Measurements from ENCODE around the gene MGAT4A. TPM values are rescaled to one million over a fixed set of nuclear protein-coding genes. Genes with fewer than 3 reads are reported as not detected.

MGAT4A gene
- total and polyA plus RNA-seq, 2 of the 8 experiments (the other 6 are each of a cell fraction or from before 2014, with no cell fraction given), result 1.4 to 7.7 TPM

GRCh38 chr2:98729652-98730051 lies 1.3 kb downstream of the MGAT4A start:
- no peak for FAIRE-seq
- POLR2A ChIA-PET (ENCODE audit: partially characterized antibody), result interaction anchor here (0.7 kb wide), 1 partner anchor 28 kb away, joined by 3 read pairs; no protein-coding TSS in a partner anchor
- no peak overlapping the region for H2BK12ac ChIP-seq (ENCODE audit: low read depth, low read length)
- H3K27ac ChIP-seq (ENCODE audit: low read depth, low read length), result no peak overlapping the region
- no peak for TF ChIP-seq MAFK (IDR thresholded peaks at IDR 0.05; ENCODE audit: low read depth, low read length)
- TF ChIP-seq, protein P1, sequence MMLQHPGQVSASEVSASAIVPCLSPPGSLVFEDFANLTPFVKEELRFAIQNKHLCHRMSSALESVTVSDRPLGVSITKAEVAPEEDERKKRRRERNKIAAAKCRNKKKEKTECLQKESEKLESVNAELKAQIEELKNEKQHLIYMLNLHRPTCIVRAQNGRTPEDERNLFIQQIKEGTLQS (IDR thresholded peaks at IDR 0.05; ENCODE audit: insufficient read depth, low read depth, low read length), result no peak
- TF ChIP-seq EGR1 (IDR thresholded peaks at IDR 0.05; ENCODE audit: borderline replicate concordance, low read depth, low read length), result no peak
- TF ChIP-seq EZH2 (IDR thresholded peaks at IDR 0.05; ENCODE audit: low read depth, low read length, severe bottlenecking), result no peak
- no peak for TF ChIP-seq BRCA1 (IDR thresholded peaks at IDR 0.05; ENCODE audit: low read depth, low read length)
- no peak for TF ChIP-seq TBP (IDR thresholded peaks at IDR 0.05; ENCODE audit: low read depth, low read length)
- 76% methylated on average over 10 of the region's 10 CpGs; no CpG with 5 or more reads in 1 of the 2 experiments for WGBS, 2 experiments (ENCODE audit: extremely low coverage in 1 of 2, insufficient coverage in 1 of 2, insufficient read length in 1 of 2, insufficient replicate concordance in 2 of 2, low coverage in 1 of 2, low lambda C conversion rate in 2 of 2, missing lambda C conversion rate in 1 of 2)
- no peaks in the 10 kb centered on the region for H3K79me2 ChIP-seq (ENCODE audit: control insufficient read depth in 1 of 2, insufficient read depth in 2 of 2, low read length in 2 of 2)
- no peak overlapping the region for H2BK120ac ChIP-seq (replicated peaks; ENCODE audit: low read depth, low read length)
- peaks cover 4% of the 10 kb centered on the region; the same call in 1 of the 2 replicates for H3K23me2 ChIP-seq (ENCODE audit: low read depth, low read length)
- H3K14ac ChIP-seq (ENCODE audit: insufficient read length), result no peak overlapping the region
- H2BK5ac ChIP-seq (ENCODE audit: low read depth, low read length), result no peak overlapping the region
- H3K36me3 ChIP-seq (ENCODE audit: control insufficient read depth in 2 of 4, insufficient read depth in 4 of 4, low read length in 3 of 4), result no peaks in the 10 kb centered on the region
- peaks cover 0 to 5% of the 10 kb centered on the region in 2 experiments; a peak in 1 of 4 replicates for H3K9me3 ChIP-seq (ENCODE audit: insufficient read depth in 2 of 2, low read depth in 1 of 2, low read length in 1 of 2)
- no peak overlapping the region for H4K5ac ChIP-seq (ENCODE audit: insufficient read length, low read depth, low read length)
- no peak overlapping the region for H3K4ac ChIP-seq (replicated peaks; ENCODE audit: insufficient read length, low read depth, low read length)
- H2AFZ ChIP-seq (ENCODE audit: low read length), result no peak overlapping the region
- no peaks in the 10 kb centered on the region for H4K20me1 ChIP-seq (replicated peaks in 1 of 2; ENCODE audit: control insufficient read depth in 1 of 2, insufficient read depth in 2 of 2, low read length in 2 of 2)
- H2BK15ac ChIP-seq (ENCODE audit: low read length), result no peak overlapping the region
- no peak overlapping the region for H3K9ac ChIP-seq (replicated peaks in 1 of 4; ENCODE audit: extremely low read depth in 1 of 4, low read depth in 3 of 4, low read length in 3 of 4)
- DNase-seq (ENCODE audit: low read depth in 1 of 2, low spot score in 2 of 2), result no peak
- H2AK5ac ChIP-seq (ENCODE audit: low read depth, low read length), result no peak overlapping the region
- H4K8ac ChIP-seq (ENCODE audit: extremely low read depth, insufficient read depth, low read length), result no peak overlapping the region
- CTCF ChIA-PET (ENCODE audit: partially characterized antibody), result interaction anchor here (1.7 kb wide), 1 partner anchor 84 kb away, joined by 4 read pairs; no protein-coding TSS in a partner anchor
- H4K91ac ChIP-seq (replicated peaks; ENCODE audit: insufficient read length, low read length), result no peak overlapping the region
- no peak overlapping the region for H3K23ac ChIP-seq (ENCODE audit: insufficient read length)
- H3K4me1 ChIP-seq (replicated peaks in 1 of 4; ENCODE audit: control insufficient read depth in 3 of 4, insufficient read depth in 4 of 4, low read length in 3 of 4), result peaks cover 0 to 5% (median under 1%) of the 10 kb centered on the region in 4 experiments; a peak in 3 of 7 replicates
- H3K4me3 ChIP-seq (ENCODE audit: extremely low read depth in 1 of 4, insufficient read depth in 2 of 4, low read depth in 3 of 4, low read length in 4 of 4), result peak overlapping the region in 3 of 4 experiments; percentile 46 to 70 (median 59); a peak in 5 of 8 replicates
- H3K4me2 ChIP-seq (ENCODE audit: insufficient read depth in 1 of 2, low read depth in 2 of 2, low read length in 2 of 2), result peak overlapping the region; percentile 72 to 76; a peak in 2 of 4 replicates
- H3K56ac ChIP-seq (replicated peaks; ENCODE audit: insufficient read length, low read depth, low read length), result no peak overlapping the region
- no peak overlapping the region for H2BK20ac ChIP-seq (ENCODE audit: low read length)
- H3K79me1 ChIP-seq (ENCODE audit: low read depth, low read length), result no peaks in the 10 kb centered on the region
- peaks cover 2 to 32% (median 27%) of the 10 kb centered on the region in 4 experiments for H3K27me3 ChIP-seq (replicated peaks in 1 of 4; ENCODE audit: control insufficient read depth in 3 of 4, extremely low read depth in 1 of 4, insufficient read depth in 3 of 4, low read length in 3 of 4)
- H3K18ac ChIP-seq (ENCODE audit: extremely low read depth, low read length), result no peak overlapping the region

Measured in H1 (cell line).